Activated T-cell treated with anti-CD3 and anti-CD28 coated beads, Interleukin-2, amount 50 U/mL, for 24 hours (primary cell): ENCODE measurements around the gene ADAP1.
"Not testable (repeated sequence)": the region's sequence is repeated elsewhere in the genome, so short reads cannot be mapped to it uniquely, and the experiment has no call there.

ENCODE experiments used
- DNase-seq: peaks from one replicate; pipeline ENCODE4 v3.0.0-alpha.2; 2020
- H3K27ac Mint-ChIP-seq: 2 replicates; pipeline ENCODE4 v1.8.0; 2020; ENCODE audit warnings: mild to moderate bottlenecking, mixed read lengths
- H3K27me3 Mint-ChIP-seq: 2 replicates; pipeline ENCODE4 v1.8.0; 2020; ENCODE audit warnings: mixed read lengths
- H3K36me3 Mint-ChIP-seq: 2 replicates; pipeline ENCODE4 v1.8.0; 2020; ENCODE audit warnings: low read depth, mixed read lengths
- H3K4me1 Mint-ChIP-seq: 2 replicates; pipeline ENCODE4 v1.8.0; 2020; ENCODE audit warnings: low read depth, mixed read lengths
- H3K4me3 Mint-ChIP-seq: 2 replicates; pipeline ENCODE4 v1.8.0; 2020; ENCODE audit warnings: mild to moderate bottlenecking, moderate library complexity, mixed read lengths
- H3K9me3 Mint-ChIP-seq: 2 replicates; pipeline ENCODE4 v1.8.0; 2020; ENCODE audit warnings: mixed read lengths

The ADAP1 gene

DNA sequence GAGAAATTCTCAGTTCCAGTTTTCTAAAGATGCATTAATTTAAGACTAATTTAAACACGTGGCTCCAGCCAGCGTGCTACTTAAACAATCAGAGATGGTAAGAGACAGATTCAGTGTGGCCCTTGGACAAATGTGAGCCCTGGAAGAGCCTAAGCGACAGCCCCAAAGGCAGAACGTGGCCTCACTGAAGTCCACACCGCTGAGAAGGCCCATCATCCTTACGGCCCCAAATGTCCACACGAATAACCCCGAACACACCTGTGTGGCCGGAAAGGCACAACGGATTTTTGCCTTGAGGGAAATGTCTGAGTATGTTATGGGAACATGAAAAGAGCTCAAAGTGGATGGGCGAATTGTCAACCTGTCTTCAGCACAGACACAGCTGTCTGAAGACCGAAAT lies 17.6 kb upstream of the ADAP1 start:
- peaks cover 31% of the 10 kb centered on the region for H3K4me1 Mint-ChIP-seq
- peak overlapping the region; percentile 73 for H3K27ac Mint-ChIP-seq
- no peaks in the 10 kb centered on the region for H3K9me3 Mint-ChIP-seq
- H3K36me3 Mint-ChIP-seq = peaks cover 69% of the 10 kb centered on the region
- no peak for DNase-seq
- no peaks in the 10 kb centered on the region for H3K27me3 Mint-ChIP-seq
- peak overlapping the region; percentile 15 for H3K4me3 Mint-ChIP-seq

DNA sequence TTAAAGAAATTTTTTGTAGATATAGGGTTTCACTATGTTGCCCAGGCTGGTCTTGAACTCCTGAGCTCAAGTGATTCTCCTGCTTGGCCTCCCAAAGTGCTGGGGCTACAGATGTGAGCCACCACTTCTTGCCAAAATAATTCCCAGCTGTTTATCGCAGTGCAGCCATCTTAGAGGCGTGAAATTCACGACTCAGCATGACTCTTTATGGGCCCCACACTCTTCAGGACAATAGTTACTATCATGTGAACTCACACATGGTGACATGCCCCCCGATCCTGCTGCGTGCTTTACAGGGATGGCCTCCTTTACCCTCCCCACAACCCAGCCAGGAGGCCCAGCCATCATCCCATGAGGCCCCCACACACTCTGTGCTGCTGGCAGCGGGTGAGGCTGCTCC lies 16.3 kb upstream of the ADAP1 start:
- Mint-ChIP-seq H3K27me3 (no peaks in the 10 kb centered on the region), H3K9me3 (no peaks in the 10 kb centered on the region), H3K27ac (peak overlapping the region; percentile 69), H3K4me3 (no peak overlapping the region), H3K4me1 (peaks cover 34% of the 10 kb centered on the region), H3K36me3 (peaks cover 78% of the 10 kb centered on the region)
- no peak for DNase-seq

DNA sequence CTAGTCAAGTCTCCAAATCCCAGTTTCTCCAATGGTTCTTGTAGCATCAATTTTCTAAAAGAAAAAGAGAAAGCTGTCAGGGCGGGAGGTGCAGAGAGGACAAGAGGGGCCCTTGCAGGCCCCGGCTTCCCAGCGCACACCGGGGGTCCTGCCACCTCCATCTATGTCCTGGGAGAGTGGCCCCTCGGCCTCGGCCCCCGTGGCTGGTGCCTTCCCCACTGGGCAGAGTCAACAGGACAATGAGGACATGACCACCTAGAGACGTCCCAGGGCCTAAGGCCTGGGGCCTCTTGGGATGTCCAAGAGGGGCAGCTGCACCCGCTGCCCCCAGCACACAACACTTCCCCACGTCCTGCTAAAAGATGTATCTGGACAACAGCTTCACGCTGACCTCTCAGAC lies 14.9 kb upstream of the ADAP1 start:
- Mint-ChIP-seq H3K27ac (no peak overlapping the region), H3K4me1 (peaks cover 44% of the 10 kb centered on the region), H3K27me3 (peaks cover 2% of the 10 kb centered on the region), H3K36me3 (peaks cover 73% of the 10 kb centered on the region), H3K4me3 (no peak overlapping the region), H3K9me3 (no peaks in the 10 kb centered on the region)
- DNase-seq = no peak

DNA sequence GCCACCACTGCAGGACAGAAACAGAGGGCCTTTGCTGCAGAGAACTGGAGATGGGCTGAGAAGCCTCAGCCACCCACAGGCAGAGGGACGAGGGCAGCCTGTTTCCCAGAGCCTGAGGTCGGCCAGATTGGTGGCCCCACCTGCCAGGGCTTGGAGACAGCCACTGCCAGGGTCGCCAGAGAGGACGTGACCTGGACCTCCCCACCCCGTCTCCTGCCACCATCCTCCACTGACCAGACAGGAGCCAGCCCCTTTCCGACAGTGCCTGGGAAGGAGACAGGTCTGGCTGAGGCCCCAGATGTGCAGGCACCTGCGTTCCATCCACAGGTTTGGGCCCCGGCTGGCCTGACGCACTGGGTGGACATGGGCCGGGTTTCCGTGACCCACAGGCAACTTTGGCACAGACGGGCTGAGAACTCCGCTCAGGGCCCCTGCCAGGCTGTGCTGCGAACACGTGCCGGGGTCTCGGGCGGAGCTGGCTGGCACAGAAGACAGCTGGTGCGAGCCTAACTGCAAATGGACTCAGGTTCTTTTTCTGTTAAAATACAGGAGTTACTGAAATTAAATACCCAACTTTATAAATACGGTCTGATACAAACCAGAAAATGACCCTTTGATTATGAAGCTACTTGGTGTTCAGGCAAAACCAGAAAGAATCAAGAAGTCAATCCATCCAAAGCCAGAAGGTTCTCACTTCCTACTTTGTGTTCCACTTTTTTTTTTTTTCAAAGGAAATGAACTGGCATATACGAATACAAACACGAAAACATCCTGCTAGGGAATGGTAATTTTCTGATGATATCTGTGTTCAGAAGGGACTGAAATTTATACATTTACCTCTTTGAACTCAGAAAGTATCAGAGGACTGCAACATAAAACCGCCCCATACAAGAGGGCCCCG lies 14.0 kb upstream of the ADAP1 start:
- Mint-ChIP-seq H3K4me3 (no peak overlapping the region), H3K4me1 (peaks cover 45% of the 10 kb centered on the region), H3K36me3 (peaks cover 67% of the 10 kb centered on the region), H3K9me3 (no peaks in the 10 kb centered on the region), H3K27me3 (peaks cover 5% of the 10 kb centered on the region), H3K27ac (no peak overlapping the region)
- DNase-seq = no peak

DNA sequence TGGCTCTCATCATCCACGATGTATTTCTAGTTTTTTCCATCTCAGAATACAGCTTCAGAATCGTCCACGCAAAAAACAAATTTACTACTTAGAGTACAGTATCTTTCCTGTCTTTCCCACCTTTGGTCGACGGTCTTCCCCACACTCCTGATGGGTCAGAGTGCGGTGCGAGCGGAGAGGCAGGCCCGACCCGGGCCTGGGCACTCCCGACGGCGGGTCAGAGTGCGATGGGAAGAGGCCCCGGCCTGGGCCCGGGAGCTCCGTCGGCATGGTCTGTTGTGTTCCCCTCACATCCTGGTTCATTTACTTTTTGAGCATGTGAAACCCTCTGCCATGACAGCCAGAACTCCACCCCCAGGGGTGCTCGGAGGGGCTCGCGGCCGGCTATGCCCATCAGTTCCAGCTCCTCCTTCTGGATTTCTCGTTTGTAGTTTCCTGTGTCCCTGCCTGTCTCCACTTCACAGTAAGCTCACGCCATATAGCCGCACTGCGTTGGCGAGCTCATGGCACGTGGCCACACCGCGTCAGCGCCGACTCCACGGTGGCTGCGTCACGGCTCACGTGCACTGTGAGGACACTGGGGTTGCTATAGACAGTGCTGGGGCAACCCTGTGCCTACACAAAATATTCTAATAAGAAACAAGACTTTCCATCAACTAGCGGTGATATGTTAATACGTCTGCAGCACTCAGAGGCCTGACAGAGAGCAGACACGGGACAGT lies 13.0 kb upstream of the ADAP1 start:
- peaks cover 58% of the 10 kb centered on the region for H3K36me3 Mint-ChIP-seq
- H3K4me3 Mint-ChIP-seq = no peak overlapping the region
- peaks cover 6% of the 10 kb centered on the region for H3K27me3 Mint-ChIP-seq
- DNase-seq = no peak
- peaks cover 37% of the 10 kb centered on the region for H3K4me1 Mint-ChIP-seq
- no peak overlapping the region for H3K27ac Mint-ChIP-seq
- no peaks in the 10 kb centered on the region for H3K9me3 Mint-ChIP-seq

DNA sequence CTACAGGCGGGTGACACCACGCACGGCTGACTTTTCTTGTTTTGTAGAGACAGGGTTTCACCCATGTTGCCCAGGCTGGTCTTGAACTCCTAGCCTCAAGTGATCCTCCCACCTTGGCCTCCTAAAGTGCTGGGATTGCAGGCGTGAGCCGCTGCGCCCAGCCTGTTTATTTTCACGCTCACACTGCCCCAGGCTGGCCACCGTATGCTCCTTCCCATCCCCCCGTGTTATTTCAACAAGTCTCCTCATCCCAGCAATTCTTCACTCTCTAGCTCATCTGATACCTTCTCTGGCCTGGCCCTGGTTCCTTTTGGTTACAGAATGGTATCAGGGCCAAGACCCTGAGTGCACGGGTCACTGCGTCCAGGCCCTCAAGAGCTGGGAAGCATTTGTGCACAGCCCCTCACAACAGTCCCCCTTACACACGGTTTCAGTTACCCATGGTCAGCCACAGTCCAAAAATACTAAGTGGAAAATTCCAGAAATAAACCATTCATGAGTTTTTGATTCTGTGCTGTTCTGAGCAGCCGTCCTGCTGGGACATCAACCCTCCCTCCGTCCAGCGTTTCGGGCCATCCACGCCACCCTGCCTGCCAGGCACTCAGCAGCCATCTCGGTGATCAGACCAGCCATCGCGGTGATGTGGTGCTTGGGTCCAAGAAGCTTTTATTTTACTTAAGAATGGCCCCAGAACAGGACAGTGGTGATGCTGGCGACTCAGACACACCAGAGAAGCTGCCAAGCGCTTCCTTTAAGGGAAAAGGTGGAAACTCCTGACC lies 12.0 kb upstream of the ADAP1 start:
- DNase-seq = no peak
- peaks cover 29% of the 10 kb centered on the region for H3K4me1 Mint-ChIP-seq
- H3K36me3 Mint-ChIP-seq = peaks cover 49% of the 10 kb centered on the region
- no peak overlapping the region for H3K4me3 Mint-ChIP-seq
- H3K27me3 Mint-ChIP-seq = peaks cover 10% of the 10 kb centered on the region
- H3K27ac Mint-ChIP-seq = no peak overlapping the region
- H3K9me3 Mint-ChIP-seq = no peaks in the 10 kb centered on the region

DNA sequence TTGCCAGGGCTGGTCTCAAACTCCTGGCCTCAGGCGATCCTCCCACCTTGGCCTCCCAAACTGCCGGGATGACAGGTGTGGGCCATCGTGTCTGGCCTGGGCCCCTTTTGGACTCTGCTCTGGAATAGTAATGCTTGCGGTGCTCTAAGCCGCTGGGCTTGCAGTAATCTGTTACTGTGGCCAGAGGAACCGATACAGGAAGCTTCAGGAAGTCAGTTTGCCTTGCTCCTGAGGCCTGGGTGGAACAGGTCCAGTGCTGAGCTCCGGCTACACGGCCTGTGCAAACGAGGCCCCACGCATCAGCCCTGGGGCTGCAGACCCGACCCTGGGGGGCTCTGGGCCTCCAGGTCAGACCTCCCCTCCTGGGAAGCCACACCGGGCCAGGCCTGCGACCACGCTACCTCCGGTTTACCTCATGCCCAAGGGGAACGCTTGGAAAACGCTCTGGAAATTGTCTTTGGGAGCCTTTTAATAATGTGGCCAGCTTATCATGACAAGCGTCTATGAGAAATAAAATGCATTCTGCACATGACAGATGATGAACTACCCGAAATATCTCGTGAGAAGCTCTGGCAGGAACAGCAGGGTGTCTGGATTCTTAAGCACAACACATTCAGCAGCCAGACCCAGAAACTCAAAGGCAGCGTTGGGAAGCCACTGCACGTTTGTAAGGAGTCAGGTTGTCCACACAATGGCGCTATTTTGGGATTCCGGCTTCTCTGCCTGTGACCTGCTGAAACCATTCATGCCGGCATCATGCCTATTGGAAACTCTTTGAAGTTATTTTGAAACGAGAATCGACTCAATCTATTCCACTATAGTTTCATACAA lies 10.1 kb upstream of the ADAP1 start:
- Mint-ChIP-seq H3K36me3 (peaks cover 34% of the 10 kb centered on the region), H3K4me1 (peaks cover 22% of the 10 kb centered on the region), H3K27ac (no peak overlapping the region), H3K9me3 (no peaks in the 10 kb centered on the region), H3K4me3 (no peak overlapping the region), H3K27me3 (peaks cover 10% of the 10 kb centered on the region)
- no peak for DNase-seq

DNA sequence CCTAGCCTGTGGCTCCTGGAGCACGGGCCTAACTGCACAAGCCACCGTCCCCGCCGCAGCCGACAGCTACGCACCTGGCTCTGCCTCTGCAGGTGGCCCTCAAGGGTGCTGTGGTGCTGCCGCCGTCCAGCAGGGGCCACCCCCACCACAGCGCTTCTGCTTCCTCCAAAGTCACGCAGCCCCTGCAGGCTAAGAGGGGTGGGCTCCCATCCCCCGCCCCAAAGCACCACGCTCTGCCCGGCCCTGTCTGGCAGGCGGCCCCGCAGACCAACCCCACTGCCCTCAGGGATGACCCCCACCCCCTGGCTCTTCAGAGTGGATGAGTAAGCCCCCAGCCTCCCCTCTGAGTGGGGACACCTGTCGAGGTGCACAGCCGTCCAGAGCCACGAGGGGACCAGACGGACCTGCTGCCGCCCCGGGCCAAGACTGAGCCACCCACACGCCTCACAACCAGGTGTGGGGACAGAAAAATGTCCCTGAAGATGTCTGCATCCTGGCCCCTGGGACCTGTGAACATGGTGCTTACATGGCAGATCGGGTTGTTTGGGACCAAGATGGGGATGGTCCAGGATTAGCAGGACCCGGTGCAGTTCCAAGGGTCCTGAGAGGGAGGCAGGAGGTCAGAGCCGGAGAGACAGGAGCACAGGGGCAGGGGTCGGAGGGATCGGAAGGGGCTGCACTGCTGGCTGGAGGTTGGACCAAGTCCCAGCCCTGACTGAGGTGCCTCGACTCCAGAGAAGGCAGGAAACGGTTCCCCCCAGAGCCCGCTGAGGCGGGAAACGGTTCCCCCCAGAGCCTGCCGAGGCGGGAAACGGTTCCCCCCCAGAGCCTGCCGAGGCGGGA lies 9.0 kb upstream of the ADAP1 start:
- DNase-seq = no peak
- Mint-ChIP-seq H3K4me3 (no peak overlapping the region), H3K27me3 (peaks cover 10% of the 10 kb centered on the region)

DNA sequence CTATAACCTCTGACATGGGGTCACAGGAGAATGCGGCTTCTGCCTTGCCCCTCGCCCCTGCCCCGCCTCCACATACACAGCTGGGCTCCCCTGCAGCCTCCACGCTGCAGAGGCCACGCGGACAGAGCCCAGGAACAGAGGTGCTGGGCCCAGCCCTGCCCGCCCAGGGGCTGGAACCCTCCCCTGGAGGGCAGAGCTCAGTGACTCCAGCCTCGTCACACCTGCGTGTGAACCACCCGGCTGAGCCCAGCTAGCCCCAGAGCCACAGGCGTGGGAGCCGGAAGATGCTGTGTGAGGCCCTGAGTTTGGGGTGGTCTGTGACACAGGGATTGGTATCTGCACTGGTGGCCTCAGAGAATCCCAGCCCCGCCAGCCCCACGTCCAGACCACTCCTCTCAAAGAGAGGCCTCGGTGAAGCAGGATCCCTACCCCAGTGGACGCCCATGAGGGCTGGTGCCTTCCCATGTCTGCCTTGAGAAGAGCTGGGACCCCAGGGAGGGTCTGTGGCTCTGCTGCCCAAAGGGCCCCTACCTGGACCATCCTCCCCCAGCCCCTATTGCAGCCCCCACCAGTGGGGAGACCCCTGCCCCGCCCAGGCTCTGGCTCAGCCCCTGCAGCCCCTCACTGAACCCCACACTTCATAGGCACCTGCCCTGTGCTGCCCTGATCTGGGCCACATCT lies 8.1 kb upstream of the ADAP1 start:
- Mint-ChIP-seq H3K36me3 (peaks cover 13% of the 10 kb centered on the region), H3K4me3 (no peak overlapping the region), H3K27ac (no peak overlapping the region), H3K9me3 (no peaks in the 10 kb centered on the region), H3K27me3 (peaks cover 10% of the 10 kb centered on the region), H3K4me1 (peaks cover 22% of the 10 kb centered on the region)
- DNase-seq = no peak

More for the DNA sequence above, 9.0 kb upstream of the ADAP1 start:
- Mint-ChIP-seq H3K27ac (peak overlapping the region; percentile 9), H3K9me3 (no peaks in the 10 kb centered on the region), H3K36me3 (peaks cover 23% of the 10 kb centered on the region), H3K4me1 (peaks cover 22% of the 10 kb centered on the region)

DNA sequence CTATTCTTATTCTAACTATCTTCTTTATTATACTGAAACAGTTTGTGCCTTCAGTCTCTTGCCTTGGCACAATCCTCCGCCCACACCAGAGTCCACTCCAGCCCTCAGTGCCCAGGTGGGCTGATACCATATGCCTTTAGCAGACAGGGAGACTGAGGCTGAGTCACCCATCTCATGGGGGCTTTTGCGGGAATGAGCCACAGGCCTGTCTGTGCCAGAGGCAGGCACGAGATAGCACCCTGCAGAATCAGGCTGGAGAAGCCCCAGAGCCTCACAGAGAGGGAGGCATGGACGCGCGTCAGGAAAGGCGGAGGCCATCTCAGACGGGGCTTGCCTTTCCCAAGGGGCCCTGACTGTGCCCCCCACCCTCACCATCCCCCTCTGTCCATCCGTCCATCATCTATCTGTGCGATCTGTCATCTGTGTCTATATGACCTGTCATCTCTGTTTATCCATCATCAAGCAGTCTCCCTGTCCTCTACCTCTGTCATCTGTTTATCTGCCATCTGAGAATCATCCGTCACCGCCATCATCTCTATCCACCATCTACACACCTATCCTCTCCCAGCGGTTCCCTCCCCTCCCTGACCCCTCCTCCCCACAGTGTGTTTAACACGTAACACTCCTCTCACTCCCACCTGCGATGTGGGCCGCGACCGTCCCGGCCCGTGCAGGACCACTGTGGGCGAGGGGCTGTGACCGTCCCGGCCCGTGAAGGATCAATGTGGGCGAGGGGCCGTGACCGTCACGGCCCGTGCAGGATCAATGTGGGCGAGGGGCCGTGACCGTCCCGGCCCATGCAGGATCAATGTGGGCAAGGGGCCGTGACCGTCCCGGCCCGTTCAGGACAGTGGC lies 7.3 kb upstream of the ADAP1 start:
- Mint-ChIP-seq H3K27me3 (peaks cover 10% of the 10 kb centered on the region), H3K4me3 (no peak overlapping the region), H3K4me1 (peaks cover 22% of the 10 kb centered on the region), H3K36me3 (peaks cover 6% of the 10 kb centered on the region), H3K9me3 (no peaks in the 10 kb centered on the region), H3K27ac (no peak overlapping the region)
- DNase-seq = no peak

DNA sequence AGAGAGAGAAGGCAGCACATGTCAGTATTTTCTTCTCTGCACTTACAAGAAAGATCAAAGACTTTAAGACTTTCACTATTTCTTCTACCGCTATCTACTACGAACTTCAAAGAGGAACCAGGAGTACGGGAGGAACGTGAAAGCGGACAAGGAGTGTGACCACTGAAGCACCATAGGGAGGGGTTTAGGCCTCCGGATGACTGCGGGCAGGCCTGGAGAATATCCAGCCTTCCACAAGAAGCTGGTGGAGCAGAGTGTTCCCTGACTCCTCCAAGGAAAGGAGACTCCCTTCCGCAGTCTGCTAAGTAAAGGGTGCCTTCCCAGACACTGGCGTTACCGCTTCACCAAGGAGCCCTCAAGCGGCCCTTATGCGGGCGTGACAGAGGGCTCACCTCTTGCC lies 6.5 kb upstream of the ADAP1 start:
- H3K4me3 Mint-ChIP-seq, H3K27ac Mint-ChIP-seq, H3K9me3 Mint-ChIP-seq, H3K36me3 Mint-ChIP-seq, DNase-seq: not testable (repeated sequence)
- Mint-ChIP-seq H3K4me1 (peaks cover 18% of the 10 kb centered on the region), H3K27me3 (peaks cover 12% of the 10 kb centered on the region)

DNA sequence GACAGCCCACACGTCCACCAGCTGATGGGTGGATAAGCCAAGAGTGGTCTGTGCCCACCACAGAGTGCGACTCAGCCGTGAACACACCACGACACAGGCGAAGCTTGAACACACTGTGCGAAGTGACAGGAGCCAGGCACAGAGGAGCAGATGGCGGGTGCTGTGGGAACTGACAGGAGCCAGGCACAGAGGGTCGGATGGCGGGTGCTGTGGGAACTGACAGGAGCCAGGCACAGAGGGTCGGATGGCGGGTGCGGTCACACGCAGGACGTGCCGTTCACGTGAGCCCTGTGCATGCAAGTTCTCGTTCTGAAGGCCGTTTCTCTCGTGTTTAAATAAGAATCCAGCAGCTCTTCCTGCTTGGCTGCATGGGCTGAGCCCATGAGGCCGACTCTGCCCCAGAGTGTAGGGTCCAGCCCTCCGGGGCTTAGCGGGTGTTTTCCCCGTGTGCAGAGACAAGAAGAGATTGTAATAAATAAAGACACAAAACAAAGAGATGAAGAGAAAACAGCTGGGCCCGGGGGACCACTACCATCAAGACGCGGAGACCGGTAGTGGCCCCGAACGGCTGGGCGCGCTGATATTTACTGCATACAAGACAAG lies 5.9 kb upstream of the ADAP1 start:
- Mint-ChIP-seq H3K4me1 (peaks cover 18% of the 10 kb centered on the region), H3K36me3 (no peaks in the 10 kb centered on the region), H3K27ac (no peak overlapping the region), H3K9me3 (no peaks in the 10 kb centered on the region), H3K27me3 (peaks cover 15% of the 10 kb centered on the region), H3K4me3 (no peak overlapping the region)
- DNase-seq = no peak
